Right lobe of liver (tissue), 6 donors: ENCODE results near the gene CCT2. TPM values are rescaled to one million over a fixed set of nuclear protein-coding genes. Genes with fewer than 3 reads are reported as not detected.

ENCODE experiments used
- ATAC-seq, 4 donors: fragments of 200-7000 bp; cut with Tn5 transposase; one replicate each; pipeline ENCODE4 v1.9.1; 2020; ENCODE audit warnings: mild to moderate bottlenecking in 4 of 4, moderate library complexity in 4 of 4
- DNase-seq, 3 donors: peaks; one replicate each; pipeline ENCODE4 v3.0.0-alpha.2; 2020
- H3K27ac ChIP-seq, 3 donors: fragments of 200-600 bp; one replicate each; pipeline ENCODE4 v1.8.0; 2022
- H3K27me3 ChIP-seq, 2 donors: fragments of 200-600 bp; one replicate each; pipeline ENCODE4 v1.8.0; 2022
- H3K36me3 ChIP-seq, 4 donors: fragments of 200-600 bp; sonication (generic) in 1 of 4; one replicate each; pipeline versions ENCODE4 v1.5.1 to v1.8.0; 2017 to 2022; ENCODE audit warnings: control low read depth in 1 of 4
- H3K4me1 ChIP-seq, 4 donors: fragments of 200-600 bp; sonication (generic) in 1 of 4; one replicate each; pipeline versions ENCODE4 v1.5.1 to v1.8.0; 2017 to 2022; ENCODE audit warnings: control low read depth in 1 of 4
- H3K4me3 ChIP-seq, 3 donors: fragments of 200-600 bp; one replicate each; pipeline ENCODE4 v1.8.0; 2022
- H3K9me3 ChIP-seq, 4 donors: fragments of 200-600 bp; sonication (generic) in 1 of 4; one replicate each; pipeline versions ENCODE4 v1.5.1 to v1.8.0; 2017 to 2022; ENCODE audit warnings: control low read depth in 1 of 4
- POLR2A ChIP-seq: fragments of 450-650 bp; IDR thresholded peaks from one replicate; pipeline ENCODE4 v1.6.1; 2017; ENCODE audit warnings: antibody characterized with exemption, mild to moderate bottlenecking
- WGBS: methylation state at CpG from one replicate; pipeline ENCODE4 v1.1.6; 2018; ENCODE audit warnings: low coverage, low lambda C conversion rate; ENCODE audit not compliant: insufficient coverage; ENCODE audit errors: missing lambda C conversion rate; 5-methylcytosine and 5-hydroxymethylcytosine counted together
- intact Hi-C, 2 donors: fragments of 100-400 bp; cut with DNase I; formaldehyde crosslinking; loops; one replicate each; pipeline versions ENCODE4 v1.11.2 to v1.14.1; 2022
- total RNA-seq, 6 experiments: library from RNA; depleted of rRNA in 2 of 6; stranded (reverse); fragments of >200 nt in 2 of 6; fragmentation: NEBNext Ultra II Directional in 3 of 6; extraction: Animal tissue kit (Norgen Biotek cat#: 25700) in 3 of 6; gene quantifications; one replicate each; pipeline versions ENCODE4 v1.1.0 to v1.2.4, GENCODE V29; 2016 to 2023
- TF ChIP-seq, protein P1 (sequence below), 4 donors: fragments of 200-600 bp in 3 of 4; fragments of 450-650 bp in 1 of 4; IDR thresholded peaks; one replicate each; pipeline versions ENCODE4 v1.5.1 to v1.8.0; 2016 to 2022; ENCODE audit warnings: antibody characterized with exemption in 4 of 4, mild to moderate bottlenecking in 2 of 4
- donor health status: DM: no; HTN: yes; CAD: no.
- donor health status: DM: no; HTN: no; CAD: no.
- donor health status: DM: no; HTN: no; CAD: no.
- donor health status: DM: no; HTN: yes; CAD: no.
- donor health status: DM: no; HTN: yes; CAD: no.

The CCT2 gene
- total RNA-seq, 6 experiments from 2014 or later: 39.8 to 81.9 (median 54.3) TPM

DNA sequence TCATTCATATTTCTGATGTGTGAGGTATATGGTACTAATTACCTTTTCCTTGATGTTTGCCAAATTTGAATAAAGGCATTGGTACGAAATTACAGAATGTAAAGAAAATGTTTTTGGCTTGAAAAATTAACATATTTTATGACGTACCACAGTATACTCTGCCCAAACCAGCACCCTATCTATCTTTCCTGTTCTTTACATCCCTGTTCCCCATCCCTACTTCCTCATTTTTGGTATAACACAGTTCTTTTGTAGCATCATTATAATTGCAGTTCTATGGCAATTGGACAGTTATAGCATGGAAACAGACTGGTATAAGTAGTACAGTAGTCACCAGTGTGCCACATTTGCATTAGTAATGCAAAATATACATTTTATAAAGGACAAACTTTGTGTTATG lies 7.0 kb upstream of the CCT2 start:
- intact Hi-C loops: no loop called here
- Histone ChIP-seq H3K9me3 (no peaks in the 10 kb centered on the region), H3K4me1 (no peaks in the 10 kb centered on the region), H3K27me3 (no peaks in the 10 kb centered on the region), H3K36me3 (peaks cover 0 to 21% (median 12%) of the 10 kb centered on the region in 4 donors), H3K4me3 (no peak overlapping the region), H3K27ac (no peak overlapping the region)
- no peak for ATAC-seq
- no peak for DNase-seq
- WGBS: 76% methylated on average over 2 of the region's 2 CpGs
- TF ChIP-seq POLR2A: no peak
- TF ChIP-seq, protein P1, sequence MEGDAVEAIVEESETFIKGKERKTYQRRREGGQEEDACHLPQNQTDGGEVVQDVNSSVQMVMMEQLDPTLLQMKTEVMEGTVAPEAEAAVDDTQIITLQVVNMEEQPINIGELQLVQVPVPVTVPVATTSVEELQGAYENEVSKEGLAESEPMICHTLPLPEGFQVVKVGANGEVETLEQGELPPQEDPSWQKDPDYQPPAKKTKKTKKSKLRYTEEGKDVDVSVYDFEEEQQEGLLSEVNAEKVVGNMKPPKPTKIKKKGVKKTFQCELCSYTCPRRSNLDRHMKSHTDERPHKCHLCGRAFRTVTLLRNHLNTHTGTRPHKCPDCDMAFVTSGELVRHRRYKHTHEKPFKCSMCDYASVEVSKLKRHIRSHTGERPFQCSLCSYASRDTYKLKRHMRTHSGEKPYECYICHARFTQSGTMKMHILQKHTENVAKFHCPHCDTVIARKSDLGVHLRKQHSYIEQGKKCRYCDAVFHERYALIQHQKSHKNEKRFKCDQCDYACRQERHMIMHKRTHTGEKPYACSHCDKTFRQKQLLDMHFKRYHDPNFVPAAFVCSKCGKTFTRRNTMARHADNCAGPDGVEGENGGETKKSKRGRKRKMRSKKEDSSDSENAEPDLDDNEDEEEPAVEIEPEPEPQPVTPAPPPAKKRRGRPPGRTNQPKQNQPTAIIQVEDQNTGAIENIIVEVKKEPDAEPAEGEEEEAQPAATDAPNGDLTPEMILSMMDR (IDR thresholded peaks at IDR 0.05): no peak

DNA sequence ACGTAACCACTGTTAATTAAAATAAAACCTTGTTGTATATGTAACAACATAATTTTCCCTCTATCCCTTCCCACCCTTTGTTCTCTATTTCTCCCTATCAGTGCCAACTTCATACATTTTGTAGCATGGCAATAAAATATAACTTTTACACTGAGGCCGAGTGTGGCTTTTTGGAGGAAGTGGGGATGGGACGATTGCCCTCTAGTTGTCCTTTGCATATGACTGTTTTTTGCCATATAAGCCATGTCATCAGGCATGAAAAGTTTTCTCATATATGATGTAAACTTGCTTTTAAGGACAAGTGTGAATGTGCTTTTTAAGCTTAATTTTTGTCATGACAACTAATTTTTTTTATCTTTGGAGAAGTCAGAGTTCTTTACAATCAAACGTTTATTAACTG lies 6.2 kb upstream of the CCT2 start:
- Histone ChIP-seq H3K4me1 (no peaks in the 10 kb centered on the region), H3K36me3 (peaks cover 0 to 14% (median 10%) of the 10 kb centered on the region in 4 donors), H3K27me3 (no peaks in the 10 kb centered on the region), H3K9me3 (no peaks in the 10 kb centered on the region), H3K27ac (no peak overlapping the region), H3K4me3 (no peak overlapping the region)
- TF ChIP-seq, protein P1 (IDR thresholded peaks at IDR 0.05): no peak
- TF ChIP-seq POLR2A: no peak
- ATAC-seq (no peak), DNase-seq (no peak)
- WGBS: 67% methylated on average over 4 of the region's 4 CpGs
- intact Hi-C loops: no loop called here

DNA sequence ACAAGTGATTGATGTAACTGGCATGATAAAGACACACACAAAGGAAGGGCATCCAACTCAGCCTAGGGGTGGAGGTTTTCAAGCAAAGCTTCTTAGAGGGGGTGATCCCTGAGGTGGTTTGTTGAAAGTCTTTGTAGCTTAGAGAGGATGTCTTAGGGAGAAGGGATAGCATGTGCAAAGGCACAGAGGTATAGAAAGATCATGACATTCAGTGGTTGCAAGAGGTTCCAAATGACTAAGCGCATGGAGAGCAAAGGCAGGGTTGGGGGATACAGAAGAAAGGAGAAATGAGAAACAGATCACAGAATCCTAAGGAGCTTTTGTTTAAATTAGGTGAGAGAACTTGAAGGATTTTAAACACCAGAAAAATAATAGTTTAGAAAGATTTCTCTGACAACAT lies 5.2 kb upstream of the CCT2 start:
- intact Hi-C loops: no loop called here
- ATAC-seq (no peak), DNase-seq (no peak)
- peaks cover 0 to 4% (median 2%) of the 10 kb centered on the region in 4 donors for H3K36me3 ChIP-seq
- H3K27ac ChIP-seq: no peak overlapping the region
- peaks cover 0 to 5% (median 0%) of the 10 kb centered on the region in 4 donors for H3K4me1 ChIP-seq
- WGBS: 88% methylated on average over 1 of the region's 1 CpG
- no peaks in the 10 kb centered on the region for H3K9me3 ChIP-seq
- H3K4me3 ChIP-seq: no peak overlapping the region
- H3K27me3 ChIP-seq: no peaks in the 10 kb centered on the region
- TF ChIP-seq POLR2A: no peak
- TF ChIP-seq, protein P1 (IDR thresholded peaks at IDR 0.05): no peak

DNA sequence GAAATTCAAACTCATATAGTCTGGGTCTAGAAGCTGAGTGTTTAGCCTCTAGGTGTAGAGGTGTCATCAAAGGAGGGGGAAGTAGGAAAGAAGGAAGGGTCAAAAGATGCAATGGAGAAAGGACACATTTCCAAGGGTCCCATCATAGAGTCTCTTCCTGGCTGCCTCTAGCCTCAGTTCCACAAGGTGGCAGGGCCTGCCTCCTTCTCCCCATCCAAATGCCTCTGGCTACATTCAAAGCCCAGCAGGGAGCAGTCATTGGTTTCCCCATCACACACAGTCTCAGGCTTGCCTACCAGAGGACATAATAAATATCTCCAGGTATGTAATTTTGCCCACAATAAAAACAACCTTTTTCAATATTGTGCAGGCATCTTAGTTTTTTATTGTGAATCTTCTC lies 2.1 kb upstream of the CCT2 start:
- intact Hi-C loops: no loop called here

More for the DNA sequence above, 2.1 kb upstream of the CCT2 start:
- TF ChIP-seq, protein P1 (IDR thresholded peaks at IDR 0.05): no peak
- no peak for TF ChIP-seq POLR2A
- ATAC-seq (no peak), DNase-seq (no peak)
- H3K27ac ChIP-seq: no peak overlapping the region
- H3K9me3 ChIP-seq: no peaks in the 10 kb centered on the region
- no peaks in the 10 kb centered on the region for H3K27me3 ChIP-seq
- no peak overlapping the region for H3K4me3 ChIP-seq
- peaks cover 0 to 12% (median 0%) of the 10 kb centered on the region in 4 donors for H3K4me1 ChIP-seq
- H3K36me3 ChIP-seq: peaks cover 0 to 17% (median 9%) of the 10 kb centered on the region in 4 donors
